Measurements from ENCODE around the gene HECTD4.

Gene HECTD4

DNA sequence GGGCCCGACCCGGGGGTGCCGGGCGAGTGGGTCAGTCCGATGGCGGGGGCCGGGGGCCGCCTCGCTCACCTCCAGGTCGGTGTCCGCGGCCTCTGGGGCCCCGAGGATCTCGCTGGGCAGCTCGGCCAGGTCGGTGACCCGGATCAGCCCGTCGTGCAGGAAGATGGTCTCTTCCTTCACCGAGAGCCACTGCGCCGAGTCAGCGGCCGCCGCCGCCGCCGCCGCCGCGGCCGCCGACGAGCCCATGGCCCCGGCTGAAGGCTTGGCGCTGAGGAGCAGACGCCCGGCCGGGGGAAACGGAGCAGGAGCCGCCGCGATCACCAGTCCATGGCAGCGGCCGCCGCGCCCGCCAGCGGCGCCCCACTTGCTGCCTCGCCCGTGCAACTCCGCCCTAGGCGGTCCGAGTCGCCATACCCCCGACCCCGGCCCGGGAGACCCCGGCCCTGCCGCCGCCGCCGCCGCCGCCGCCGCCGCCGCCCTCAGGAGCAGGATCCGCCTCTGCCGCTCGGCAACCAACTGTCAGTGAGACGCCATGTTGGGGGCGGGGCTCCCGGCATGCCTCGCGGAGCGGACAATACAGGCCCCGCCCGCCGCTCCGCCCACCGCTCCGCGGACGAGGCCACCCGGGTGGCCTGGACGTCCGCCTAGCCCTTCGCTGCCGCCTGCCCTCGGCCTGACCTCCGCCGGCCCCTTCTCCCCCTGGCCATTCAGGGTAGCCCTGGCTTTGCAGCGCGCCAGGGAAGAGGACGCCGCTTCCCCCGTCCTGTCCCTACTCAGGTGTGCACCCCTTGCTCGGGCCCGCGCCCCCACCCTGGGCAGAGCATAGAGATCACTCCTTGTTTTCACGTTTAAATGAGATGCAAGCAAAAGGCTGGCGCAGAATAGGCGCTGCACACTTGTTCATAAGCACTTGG lies at the start of gene HECTD4:
HECTD4 (minus strand) TSS at position 549 of the 914 bp plus-strand sequence; CDS start at position 246, 303 bp downstream.
- peak; percentile 92 for DNase-seq (ENCODE audit: low read depth)
- peak within 1 kb of the TSS; percentile 87 for H3K4me3 ChIP-seq (ENCODE audit: low read depth, low read length)
- TF ChIP-seq CTCF (IDR thresholded peaks at IDR 0.05; ENCODE audit: insufficient read depth, low read depth, low read length, missing control alignments) = no peak

GRCh38 chr12:112431965-112432364 lies 49.7 kb upstream of the HECTD4 start:
- TF ChIP-seq CTCF (IDR thresholded peaks at IDR 0.05; ENCODE audit: insufficient read depth, low read depth, low read length, missing control alignments) = no peak

DNA sequence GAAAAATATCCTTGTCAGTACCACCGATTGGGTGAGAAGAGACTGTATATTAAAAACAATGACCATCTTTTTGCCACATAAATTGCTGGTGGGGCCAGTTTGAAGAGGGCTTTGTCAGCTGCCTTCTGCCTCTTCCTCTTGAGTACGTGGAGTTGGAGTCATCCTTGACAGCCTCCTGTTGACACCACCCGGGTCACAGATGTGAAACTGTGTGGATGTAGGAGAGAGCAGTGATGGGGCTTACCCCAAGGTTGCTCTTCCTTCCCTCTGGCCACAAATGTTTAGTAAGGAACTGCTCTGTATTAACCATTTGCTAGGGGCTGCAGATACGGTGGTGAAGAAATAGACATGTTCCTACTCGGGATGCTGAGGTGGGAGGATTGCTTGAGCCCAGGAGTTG lies 48.7 kb upstream of the HECTD4 start:
- H3K4me3 ChIP-seq (ENCODE audit: low read depth, low read length) = no peak overlapping the region
- DNase-seq (ENCODE audit: low read depth) = no peak
- TF ChIP-seq CTCF (IDR thresholded peaks at IDR 0.05; ENCODE audit: insufficient read depth, low read depth, low read length, missing control alignments) = no peak

More at GRCh38 chr12:112431965-112432364, 49.7 kb upstream of the HECTD4 start:
- H3K4me3 ChIP-seq (ENCODE audit: low read depth, low read length) = no peak overlapping the region
- no peak for DNase-seq (ENCODE audit: low read depth)

- DNase-seq (ENCODE audit: low read depth) = no peak
- H3K4me3 ChIP-seq (ENCODE audit: low read depth, low read length) = no peak overlapping the region
- no peak for TF ChIP-seq CTCF (IDR thresholded peaks at IDR 0.05; ENCODE audit: insufficient read depth, low read depth, low read length, missing control alignments)
Measured at GRCh38 chr12:112427760-112428159, 45.5 kb upstream of the HECTD4 start.

GRCh38 chr12:112425582-112426382 lies 43.6 kb upstream of the HECTD4 start:
- no peak overlapping the region for H3K4me3 ChIP-seq (ENCODE audit: low read depth, low read length)
- TF ChIP-seq CTCF (IDR thresholded peaks at IDR 0.05; ENCODE audit: insufficient read depth, low read depth, low read length, missing control alignments) = no peak
- no peak for DNase-seq (ENCODE audit: low read depth)

GRCh38 chr12:112424126-112424525 lies 41.9 kb upstream of the HECTD4 start:
- no peak for TF ChIP-seq CTCF (IDR thresholded peaks at IDR 0.05; ENCODE audit: insufficient read depth, low read depth, low read length, missing control alignments)
- DNase-seq (ENCODE audit: low read depth) = no peak
- H3K4me3 ChIP-seq (ENCODE audit: low read depth, low read length) = no peak overlapping the region
